ENCODE results near the gene FAM181A.

The FAM181A gene

DNA sequence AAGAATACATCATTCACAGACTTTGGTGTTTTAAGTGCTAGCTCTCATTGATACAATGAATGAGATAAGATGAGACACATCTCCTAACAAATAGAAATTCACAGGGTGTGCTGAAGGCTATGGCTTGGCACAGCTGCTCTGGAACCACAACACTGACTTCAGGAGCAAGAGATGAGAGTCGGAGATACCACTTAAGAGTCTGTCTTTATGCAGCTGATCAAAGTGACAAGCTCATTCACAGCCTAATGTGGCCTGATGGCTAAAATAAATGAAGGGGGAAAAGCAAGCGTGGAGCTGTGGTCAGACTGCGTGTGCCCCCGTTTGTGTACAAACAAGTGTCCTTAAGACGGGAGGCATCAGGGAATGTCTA is 29.7 kb upstream of the FAM181A start:
- H2AFZ ChIP-seq (ENCODE audit: low read depth, low read length), result no peak overlapping the region
- no peak overlapping the region for H3K27ac ChIP-seq (ENCODE audit: low read length)
- H3K79me2 ChIP-seq (ENCODE audit: insufficient read depth, low read length), result no peaks in the 10 kb centered on the region
- no peaks in the 10 kb centered on the region for H3K9me3 ChIP-seq (ENCODE audit: insufficient read depth, low read length, severe bottlenecking)
- no peaks in the 10 kb centered on the region for H3K4me1 ChIP-seq (ENCODE audit: insufficient read depth, low read length)
- 0 out of 3 replicates have a peak, but pooled peaks have one; percentile 45 for ATAC-seq (ENCODE audit: insufficient read depth, low read depth)
- no peak overlapping the region for H3K9ac ChIP-seq (ENCODE audit: low read depth, low read length)
- H3K27me3 ChIP-seq (ENCODE audit: insufficient read depth, low read length, poor library complexity), result peaks cover 10% of the 10 kb centered on the region
- TF ChIP-seq, protein P1, sequence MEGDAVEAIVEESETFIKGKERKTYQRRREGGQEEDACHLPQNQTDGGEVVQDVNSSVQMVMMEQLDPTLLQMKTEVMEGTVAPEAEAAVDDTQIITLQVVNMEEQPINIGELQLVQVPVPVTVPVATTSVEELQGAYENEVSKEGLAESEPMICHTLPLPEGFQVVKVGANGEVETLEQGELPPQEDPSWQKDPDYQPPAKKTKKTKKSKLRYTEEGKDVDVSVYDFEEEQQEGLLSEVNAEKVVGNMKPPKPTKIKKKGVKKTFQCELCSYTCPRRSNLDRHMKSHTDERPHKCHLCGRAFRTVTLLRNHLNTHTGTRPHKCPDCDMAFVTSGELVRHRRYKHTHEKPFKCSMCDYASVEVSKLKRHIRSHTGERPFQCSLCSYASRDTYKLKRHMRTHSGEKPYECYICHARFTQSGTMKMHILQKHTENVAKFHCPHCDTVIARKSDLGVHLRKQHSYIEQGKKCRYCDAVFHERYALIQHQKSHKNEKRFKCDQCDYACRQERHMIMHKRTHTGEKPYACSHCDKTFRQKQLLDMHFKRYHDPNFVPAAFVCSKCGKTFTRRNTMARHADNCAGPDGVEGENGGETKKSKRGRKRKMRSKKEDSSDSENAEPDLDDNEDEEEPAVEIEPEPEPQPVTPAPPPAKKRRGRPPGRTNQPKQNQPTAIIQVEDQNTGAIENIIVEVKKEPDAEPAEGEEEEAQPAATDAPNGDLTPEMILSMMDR (IDR thresholded peaks at IDR 0.05; ENCODE audit: borderline replicate concordance, extremely low read depth, low read length, poor library complexity, severe bottlenecking), result no peak
- TF ChIP-seq EZH2 (IDR thresholded peaks at IDR 0.05; ENCODE audit: borderline replicate concordance, low read depth, low read length, severe bottlenecking), result no peak
- DNase-seq, result no peak
- H3K4me2 ChIP-seq (ENCODE audit: insufficient read depth, low read length), result no peak overlapping the region
- no peak overlapping the region for H3K4me3 ChIP-seq (ENCODE audit: low read depth in 1 of 2, low read length in 2 of 2)
- no peaks in the 10 kb centered on the region for H3K36me3 ChIP-seq (ENCODE audit: insufficient read depth, low read length)
- H4K20me1 ChIP-seq (ENCODE audit: insufficient read depth, low read length), result no peaks in the 10 kb centered on the region

DNA sequence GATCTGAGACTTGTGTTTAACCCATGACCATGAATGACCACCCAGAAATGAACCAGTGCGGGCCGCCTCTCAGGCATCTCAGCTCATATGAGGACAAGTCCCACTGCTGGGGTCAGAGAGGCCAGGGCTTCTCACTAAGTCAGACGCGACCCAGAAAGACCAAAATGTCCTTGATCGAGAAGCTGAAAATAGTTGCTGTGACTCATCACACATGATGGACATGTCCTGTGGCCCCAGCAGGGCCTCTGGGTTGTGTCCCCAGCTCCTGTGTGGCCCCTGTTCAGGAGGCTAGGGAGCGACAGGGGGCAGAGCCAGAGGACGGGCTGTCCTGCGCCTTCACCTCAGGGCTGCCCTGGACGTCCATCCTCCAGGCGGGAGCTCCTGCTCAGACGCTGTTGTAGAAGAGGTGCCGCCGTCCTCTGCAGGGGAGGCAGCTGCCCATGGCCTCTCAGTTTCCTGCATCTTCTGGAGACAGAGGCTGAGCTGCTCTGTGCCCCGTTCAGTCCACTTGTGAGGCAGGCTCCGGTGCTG is 29.0 kb upstream of the FAM181A start:
- Histone ChIP-seq H3K79me2 (ENCODE audit: insufficient read depth, low read length) (no peaks in the 10 kb centered on the region), H3K4me2 (ENCODE audit: insufficient read depth, low read length) (no peak overlapping the region), H2AFZ (ENCODE audit: low read depth, low read length) (no peak overlapping the region), H3K9ac (ENCODE audit: low read depth, low read length) (no peak overlapping the region), H3K9me3 (ENCODE audit: insufficient read depth, low read length, severe bottlenecking) (no peaks in the 10 kb centered on the region), H4K20me1 (ENCODE audit: insufficient read depth, low read length) (no peaks in the 10 kb centered on the region), H3K4me1 (ENCODE audit: insufficient read depth, low read length) (no peaks in the 10 kb centered on the region), H3K27me3 (ENCODE audit: insufficient read depth, low read length, poor library complexity) (peaks cover 10% of the 10 kb centered on the region), H3K4me3 (ENCODE audit: low read depth in 1 of 2, low read length in 2 of 2) (no peak overlapping the region), H3K36me3 (ENCODE audit: insufficient read depth, low read length) (no peaks in the 10 kb centered on the region), H3K27ac (ENCODE audit: low read length) (no peak overlapping the region)
- TF ChIP-seq EZH2 (IDR thresholded peaks at IDR 0.05; ENCODE audit: borderline replicate concordance, low read depth, low read length, severe bottlenecking), result no peak
- TF ChIP-seq, protein P1 (IDR thresholded peaks at IDR 0.05; ENCODE audit: borderline replicate concordance, extremely low read depth, low read length, poor library complexity, severe bottlenecking), result no peak
- no peak for DNase-seq
- ATAC-seq (ENCODE audit: insufficient read depth, low read depth), result no peak

DNA sequence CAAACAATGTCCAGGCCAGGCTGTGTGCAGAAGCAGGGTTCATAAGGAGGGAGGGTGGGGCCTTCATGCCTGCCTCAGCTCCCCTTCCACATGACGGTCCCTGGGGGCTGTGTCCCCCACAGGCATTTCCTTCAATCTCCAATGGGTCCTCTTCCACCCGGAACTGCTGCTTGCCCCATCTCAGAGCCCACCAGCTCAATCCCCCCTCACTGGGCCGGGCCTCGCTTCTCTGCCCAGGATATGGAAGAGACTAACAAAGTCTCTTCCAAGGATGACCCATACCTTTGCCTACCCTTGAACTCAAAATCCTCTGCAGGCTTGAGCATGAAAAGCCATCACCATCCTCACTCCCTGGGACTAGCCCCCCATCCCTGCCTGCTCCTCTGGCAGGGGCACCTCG is 28.4 kb upstream of the FAM181A start:
- H3K79me2 ChIP-seq (ENCODE audit: insufficient read depth, low read length), result no peaks in the 10 kb centered on the region
- ATAC-seq (ENCODE audit: insufficient read depth, low read depth) (no peak), DNase-seq (no peak)
- no peak overlapping the region for H3K9ac ChIP-seq (ENCODE audit: low read depth, low read length)
- no peaks in the 10 kb centered on the region for H3K36me3 ChIP-seq (ENCODE audit: insufficient read depth, low read length)
- no peak overlapping the region for H3K4me2 ChIP-seq (ENCODE audit: insufficient read depth, low read length)
- no peak overlapping the region for H2AFZ ChIP-seq (ENCODE audit: low read depth, low read length)
- H4K20me1 ChIP-seq (ENCODE audit: insufficient read depth, low read length), result no peaks in the 10 kb centered on the region
- H3K4me3 ChIP-seq (ENCODE audit: low read depth in 1 of 2, low read length in 2 of 2), result no peak overlapping the region
- TF ChIP-seq, protein P1 (IDR thresholded peaks at IDR 0.05; ENCODE audit: borderline replicate concordance, extremely low read depth, low read length, poor library complexity, severe bottlenecking), result no peak
- no peak for TF ChIP-seq EZH2 (IDR thresholded peaks at IDR 0.05; ENCODE audit: borderline replicate concordance, low read depth, low read length, severe bottlenecking)
- H3K27ac ChIP-seq (ENCODE audit: low read length), result no peak overlapping the region
- H3K27me3 ChIP-seq (ENCODE audit: insufficient read depth, low read length, poor library complexity), result peaks cover 10% of the 10 kb centered on the region
- H3K4me1 ChIP-seq (ENCODE audit: insufficient read depth, low read length), result no peaks in the 10 kb centered on the region
- no peaks in the 10 kb centered on the region for H3K9me3 ChIP-seq (ENCODE audit: insufficient read depth, low read length, severe bottlenecking)

DNA sequence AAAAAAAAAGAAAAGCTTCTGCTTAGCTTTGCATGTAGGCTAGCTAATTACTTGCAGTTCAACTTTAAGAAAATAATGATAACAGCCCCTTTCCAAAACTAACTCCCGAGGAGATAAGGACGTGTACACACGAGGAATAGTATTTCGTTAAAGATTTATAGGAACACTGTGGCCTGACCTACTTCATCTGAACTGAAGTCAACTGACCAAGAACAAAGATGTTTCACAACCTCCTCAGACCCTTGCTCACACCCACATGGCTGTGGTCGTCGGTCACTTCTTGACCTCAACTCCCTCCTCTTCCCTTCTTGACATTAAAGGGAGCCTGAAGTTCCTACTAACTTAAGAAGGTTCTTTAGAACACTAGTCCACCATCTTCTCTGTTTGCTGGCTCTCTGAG is 25.3 kb upstream of the FAM181A start:
- Histone ChIP-seq H2AFZ (ENCODE audit: low read depth, low read length) (no peak overlapping the region), H4K20me1 (ENCODE audit: insufficient read depth, low read length) (no peaks in the 10 kb centered on the region), H3K9ac (ENCODE audit: low read depth, low read length) (no peak overlapping the region), H3K36me3 (ENCODE audit: insufficient read depth, low read length) (no peaks in the 10 kb centered on the region), H3K27ac (ENCODE audit: low read length) (no peak overlapping the region), H3K4me3 (ENCODE audit: low read depth in 1 of 2, low read length in 2 of 2) (no peak overlapping the region), H3K79me2 (ENCODE audit: insufficient read depth, low read length) (no peaks in the 10 kb centered on the region), H3K4me1 (ENCODE audit: insufficient read depth, low read length) (no peaks in the 10 kb centered on the region), H3K4me2 (ENCODE audit: insufficient read depth, low read length) (no peak overlapping the region), H3K9me3 (ENCODE audit: insufficient read depth, low read length, severe bottlenecking) (no peaks in the 10 kb centered on the region), H3K27me3 (ENCODE audit: insufficient read depth, low read length, poor library complexity) (peaks cover 6% of the 10 kb centered on the region)
- DNase-seq (no peak), ATAC-seq (ENCODE audit: insufficient read depth, low read depth) (no peak)
- TF ChIP-seq, protein P1 (IDR thresholded peaks at IDR 0.05; ENCODE audit: borderline replicate concordance, extremely low read depth, low read length, poor library complexity, severe bottlenecking), result no peak
- TF ChIP-seq EZH2 (IDR thresholded peaks at IDR 0.05; ENCODE audit: borderline replicate concordance, low read depth, low read length, severe bottlenecking), result no peak

Measured in DND-41 (cell line).